GM18870 (cell line): ENCODE measurements around the gene MED25.
A peak's percentile ranks its signal among the peaks of the same experiment; 100 is the strongest.

ENCODE experiments used
- ATAC-seq: cut with Tn5 transposase; IDR thresholded peaks from one replicate; pipeline ENCODE4 v1.9.1; 2021; ENCODE audit warnings: moderate library complexity; ENCODE audit not compliant: unreplicated experiment

Gene MED25

DNA sequence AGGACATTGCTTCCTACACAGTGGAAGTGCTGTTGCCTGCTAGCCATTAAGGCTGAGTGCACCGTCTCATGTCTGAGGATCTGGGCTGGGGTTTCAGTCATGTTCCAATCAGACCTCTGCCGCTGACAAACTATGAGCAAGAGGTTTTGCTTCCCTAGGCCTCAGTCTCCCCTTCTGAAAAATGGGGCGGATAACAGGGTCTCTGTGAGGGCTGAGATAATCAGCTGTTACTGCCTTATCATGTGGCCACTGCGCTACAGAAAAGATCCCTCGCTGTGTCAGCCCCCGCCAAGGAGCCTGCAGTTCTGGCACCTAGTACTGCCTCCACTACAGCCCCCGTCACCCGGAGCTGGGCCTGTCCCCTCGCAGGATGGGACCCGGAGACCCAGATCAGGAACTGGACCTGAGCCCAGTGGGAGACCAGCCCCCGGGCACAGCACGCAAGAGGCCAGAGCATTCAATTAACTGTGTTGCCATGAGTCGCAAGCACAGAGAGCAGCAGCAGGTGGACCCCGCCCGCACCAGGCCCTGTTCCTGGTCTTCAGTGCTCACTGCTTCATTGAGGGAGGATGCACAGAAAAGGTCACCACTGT, 52.3 kb downstream of the MED25 start:
- no peak for ATAC-seq

DNA sequence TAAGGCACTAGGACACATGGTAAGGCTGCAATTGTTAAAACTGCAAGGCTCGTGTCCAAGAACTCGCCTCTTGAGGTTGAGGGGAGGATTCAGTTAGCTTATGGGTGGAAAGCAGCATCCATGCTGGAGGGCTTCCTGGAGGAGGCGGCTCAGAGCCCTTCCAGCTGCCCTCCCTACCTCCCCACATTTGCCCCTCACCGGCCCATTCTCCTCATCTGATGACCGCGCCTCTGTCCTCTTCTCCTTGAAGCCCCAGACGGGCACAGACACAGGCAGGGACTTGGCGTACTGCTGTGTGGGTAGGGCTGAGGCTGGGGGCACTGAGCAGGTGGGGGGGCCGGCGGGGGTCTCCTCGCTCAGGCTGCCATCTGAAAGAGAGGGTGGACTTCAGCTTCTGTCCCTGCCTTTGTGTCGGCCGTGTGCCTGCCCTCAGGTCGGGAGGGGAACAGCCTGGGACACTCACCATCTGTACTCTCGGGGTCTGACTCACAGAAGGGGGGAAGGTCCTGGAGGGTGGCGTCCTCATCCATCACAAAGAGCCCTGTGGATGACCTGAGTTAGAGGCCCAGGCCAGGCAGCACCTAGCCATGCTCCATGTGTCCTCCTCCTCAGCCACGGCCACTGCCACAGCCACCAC, 53.4 kb downstream of the MED25 start:
- ATAC-seq: no peak

DNA sequence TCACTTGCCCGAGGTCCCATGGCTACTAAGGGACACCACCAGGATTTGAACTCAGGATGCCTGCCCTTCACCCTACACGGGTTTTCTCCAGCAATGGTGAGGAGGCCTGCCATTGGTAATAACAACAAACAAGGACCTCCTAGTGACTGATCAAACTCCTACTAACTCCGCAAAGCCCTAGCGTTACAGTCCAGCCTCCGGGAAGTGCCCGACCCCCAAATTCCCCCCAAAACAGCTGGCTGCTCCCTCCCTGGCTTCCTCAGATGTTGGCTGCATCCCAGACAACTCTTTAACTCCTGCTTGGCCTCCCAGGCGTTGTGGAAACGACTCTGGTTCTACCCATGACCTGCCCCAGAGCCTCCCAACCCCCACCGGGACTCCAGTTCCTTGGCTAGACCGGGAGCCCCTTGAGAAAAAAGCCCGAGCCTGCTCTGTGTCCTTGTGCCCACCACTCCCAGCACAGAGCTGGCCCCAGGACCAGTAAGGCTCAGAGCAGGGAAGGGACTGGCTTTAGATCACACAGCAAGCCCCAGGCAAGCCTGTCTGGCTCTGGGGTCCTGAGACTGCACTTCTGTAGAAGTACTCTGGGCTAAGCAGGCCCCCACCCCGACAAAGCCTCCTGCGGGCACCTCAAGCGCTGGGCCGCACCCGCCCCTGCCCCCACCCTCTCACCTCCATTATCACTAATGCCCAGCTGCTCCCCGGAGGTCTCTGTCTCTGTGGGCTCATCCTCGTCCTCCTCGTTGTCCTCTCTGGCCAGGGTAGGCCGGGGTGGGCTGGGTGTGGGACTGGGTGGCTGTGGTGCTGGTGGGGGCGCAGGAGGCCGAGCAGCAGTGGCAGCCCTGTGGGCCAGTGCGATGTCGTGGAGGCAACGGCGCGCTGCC, 54.4 kb downstream of the MED25 start:
- ATAC-seq: no peak

DNA sequence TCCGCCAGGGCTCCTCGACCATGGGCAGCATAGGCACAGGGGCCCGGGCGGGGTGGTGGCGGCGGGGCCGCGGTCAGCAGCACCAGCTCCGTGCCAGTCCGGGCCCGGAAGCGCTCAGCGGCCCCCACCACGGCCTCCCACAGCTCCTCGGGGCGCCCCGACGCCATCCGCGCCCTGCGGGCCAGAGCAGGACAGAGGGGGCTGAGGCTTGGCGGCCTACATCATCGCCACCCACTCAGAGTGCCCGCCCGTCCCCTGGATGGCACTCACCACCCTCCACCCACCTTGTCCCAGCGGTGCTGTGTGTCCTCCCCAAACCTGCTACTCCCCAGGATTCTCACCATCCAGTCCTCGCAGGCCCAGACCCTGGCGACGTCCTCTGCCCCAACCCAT, 55.0 kb downstream of the MED25 start:
- no peak for ATAC-seq

DNA sequence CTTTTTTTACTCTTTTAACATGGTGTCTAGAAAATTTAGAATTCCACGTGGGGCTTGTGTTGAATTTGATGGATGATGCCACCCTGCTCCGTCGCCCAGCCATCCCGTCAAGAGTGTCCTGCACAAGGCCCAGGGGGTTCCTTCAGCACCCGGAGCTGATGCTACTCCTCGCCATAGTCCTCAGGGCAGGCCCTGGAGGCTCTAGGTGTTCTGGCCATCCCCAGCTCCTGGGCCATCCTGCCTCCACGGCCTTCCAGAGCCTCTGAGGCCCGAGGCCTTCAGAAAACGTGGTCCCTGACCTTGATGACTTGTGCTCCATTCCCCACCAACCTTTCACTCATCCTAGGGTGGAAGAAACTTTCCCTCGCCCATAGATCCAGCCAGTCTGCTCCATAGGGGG, 55.7 kb downstream of the MED25 start:
- no peak for ATAC-seq

DNA sequence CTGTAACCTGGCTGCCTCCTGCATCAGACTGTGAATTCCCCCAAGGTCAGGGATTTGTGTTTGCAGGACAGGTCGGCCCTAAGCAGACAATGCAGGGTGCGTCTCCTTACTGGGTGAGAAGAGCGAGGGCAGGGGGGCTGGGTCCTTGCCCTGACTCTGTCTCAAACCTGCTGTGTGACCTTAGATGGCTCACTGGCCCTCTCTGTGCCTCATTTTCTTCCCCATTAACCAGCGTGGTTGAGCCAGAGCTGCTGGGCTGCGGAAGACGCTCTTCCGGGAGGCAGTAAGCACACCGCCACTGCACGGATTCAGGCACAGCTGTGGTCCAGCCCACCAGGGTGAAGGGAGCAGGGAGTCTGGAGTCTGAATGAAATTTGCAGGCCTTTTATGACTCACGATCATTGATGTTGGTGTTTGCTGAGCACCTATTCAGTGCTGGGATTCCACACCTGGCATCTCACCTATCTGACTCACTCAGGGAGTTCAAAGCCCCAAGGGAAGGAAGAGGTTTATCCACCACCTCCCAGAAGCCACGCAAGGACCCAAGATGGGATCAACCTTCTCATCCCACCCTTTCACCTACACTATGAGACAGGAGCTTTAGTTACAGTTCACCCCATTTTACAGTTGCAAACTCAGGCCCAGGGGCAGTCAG, 56.5 kb downstream of the MED25 start:
- ATAC-seq: no peak

DNA sequence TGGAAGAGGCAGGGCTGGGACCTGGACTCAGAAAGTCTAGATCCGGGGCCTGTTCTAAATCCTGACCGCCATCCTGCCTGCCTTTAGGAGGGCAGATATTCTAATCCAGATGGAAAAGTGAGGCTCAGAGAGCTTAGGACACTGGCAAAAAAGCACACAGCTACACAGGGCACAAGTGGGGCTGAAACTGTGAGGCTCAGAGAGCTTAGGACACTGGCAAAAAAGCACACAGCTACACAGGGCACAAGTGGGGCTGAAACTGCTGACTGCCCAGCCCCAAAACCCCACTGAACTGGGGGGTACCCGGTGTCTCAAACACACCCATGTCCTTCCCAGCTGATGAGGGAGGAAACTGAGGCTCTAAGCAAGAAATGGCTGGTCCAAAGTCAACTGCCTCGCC, 57.1 kb downstream of the MED25 start:
- no peak for ATAC-seq

DNA sequence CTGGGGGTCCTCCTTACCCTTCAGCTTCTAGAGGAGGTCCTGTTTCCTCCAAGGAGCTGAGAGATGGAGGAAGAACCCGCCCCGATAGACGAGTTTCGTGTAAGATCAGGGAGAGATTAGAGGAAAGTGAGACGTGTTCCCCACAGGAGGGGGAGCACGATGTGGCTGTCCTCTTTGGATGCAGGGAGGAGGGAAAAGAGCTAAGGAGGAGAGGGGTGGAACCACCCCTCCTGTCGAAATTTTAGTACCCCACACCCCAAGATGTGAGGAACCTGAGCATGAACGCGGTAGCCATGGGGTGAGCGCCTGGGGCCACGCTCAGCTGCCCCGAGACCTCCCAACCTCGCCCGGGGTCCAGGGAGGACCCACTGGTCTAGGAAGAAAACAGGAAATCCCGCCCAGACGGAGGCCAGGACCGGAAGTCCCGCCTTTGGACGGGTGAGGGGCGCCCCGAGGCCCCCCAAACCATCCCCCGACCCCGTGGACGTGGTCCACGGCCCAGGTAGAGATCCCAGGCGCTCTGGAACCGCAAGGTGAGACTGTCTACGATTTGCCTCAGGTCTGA, 57.9 kb downstream of the MED25 start:
- ATAC-seq: no peak

DNA sequence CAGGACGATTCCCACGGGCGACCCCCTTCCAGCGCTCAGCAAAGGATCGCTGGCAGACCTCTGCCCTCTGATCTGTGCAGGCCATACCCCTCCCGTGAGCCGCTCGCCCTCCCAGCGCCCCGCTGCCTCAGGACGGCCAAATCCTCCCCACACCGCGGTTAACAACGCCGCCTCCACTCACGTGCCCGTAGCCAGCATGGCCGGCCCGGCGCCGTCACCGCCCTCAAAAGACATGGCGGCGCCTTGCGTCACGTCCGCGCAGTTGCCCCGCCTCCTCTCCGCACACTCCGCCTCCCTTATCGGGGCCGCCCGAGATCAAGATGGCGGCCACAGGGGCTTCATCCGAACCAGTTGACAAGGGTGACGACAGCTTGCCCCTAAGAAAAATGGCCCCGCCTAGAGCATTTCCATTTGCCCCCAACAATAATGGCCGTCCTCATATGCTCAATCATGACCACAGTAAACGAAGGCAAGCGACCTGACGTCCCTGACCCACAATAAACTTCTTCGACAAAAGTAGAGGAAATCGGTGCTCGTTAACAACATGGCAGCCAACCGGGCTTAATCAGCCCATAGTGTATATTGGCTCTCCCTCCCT, 58.4 kb downstream of the MED25 start:
- peak; percentile 33 for ATAC-seq

DNA sequence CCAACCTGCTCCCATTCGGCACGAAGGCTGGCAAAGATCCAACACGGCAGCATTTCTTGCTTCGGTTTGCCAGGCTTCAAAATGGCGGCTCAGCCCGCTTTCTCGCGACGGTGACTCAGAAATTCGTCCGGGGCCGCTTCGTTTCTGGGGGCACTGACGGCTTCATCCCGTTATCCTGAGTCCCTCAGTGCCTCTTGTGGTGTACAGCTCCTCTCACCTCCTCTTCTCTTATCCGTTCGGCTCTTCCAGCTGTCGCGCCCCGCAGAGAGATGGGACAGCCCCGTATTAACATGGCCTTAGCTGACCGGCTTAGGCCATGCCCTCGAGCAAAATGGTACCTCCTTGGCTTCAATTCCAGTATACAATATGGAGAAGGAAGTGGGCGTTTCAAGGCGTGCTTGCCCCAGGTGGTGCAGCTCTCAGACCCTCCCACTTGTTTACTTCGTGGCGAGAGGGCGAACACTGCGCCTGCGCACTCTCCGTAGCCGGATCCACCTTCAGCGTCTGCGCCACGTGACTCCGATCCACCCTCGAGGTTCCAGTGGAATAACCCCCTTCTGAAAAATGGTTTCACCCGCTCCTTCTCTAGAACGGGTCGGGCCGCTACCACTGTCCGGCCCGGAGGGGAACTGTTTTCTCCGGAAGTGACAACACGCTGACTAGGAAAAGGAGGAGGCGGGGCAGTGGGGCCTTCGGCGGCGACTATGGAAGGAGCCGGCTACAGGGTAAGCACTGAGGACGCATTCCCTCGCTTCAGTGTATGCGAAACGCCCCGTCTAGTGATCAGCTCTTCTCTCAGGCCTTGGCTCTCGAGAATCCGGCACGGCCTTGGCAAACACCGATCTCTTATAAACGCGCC, 59.2 kb downstream of the MED25 start, which contains the start of the genes AKT1S1 and TBC1D17:
Gene AKT1S1 (minus strand): TSS at position 336 of the 859 bp plus-strand sequence. CDS start 4,060 bp downstream, outside the sequence.
Gene TBC1D17 (plus strand): TSS at position 683 of the 859 bp plus-strand sequence. CDS start 22 bp downstream, at position 705.
- peak; percentile 58 for ATAC-seq

DNA sequence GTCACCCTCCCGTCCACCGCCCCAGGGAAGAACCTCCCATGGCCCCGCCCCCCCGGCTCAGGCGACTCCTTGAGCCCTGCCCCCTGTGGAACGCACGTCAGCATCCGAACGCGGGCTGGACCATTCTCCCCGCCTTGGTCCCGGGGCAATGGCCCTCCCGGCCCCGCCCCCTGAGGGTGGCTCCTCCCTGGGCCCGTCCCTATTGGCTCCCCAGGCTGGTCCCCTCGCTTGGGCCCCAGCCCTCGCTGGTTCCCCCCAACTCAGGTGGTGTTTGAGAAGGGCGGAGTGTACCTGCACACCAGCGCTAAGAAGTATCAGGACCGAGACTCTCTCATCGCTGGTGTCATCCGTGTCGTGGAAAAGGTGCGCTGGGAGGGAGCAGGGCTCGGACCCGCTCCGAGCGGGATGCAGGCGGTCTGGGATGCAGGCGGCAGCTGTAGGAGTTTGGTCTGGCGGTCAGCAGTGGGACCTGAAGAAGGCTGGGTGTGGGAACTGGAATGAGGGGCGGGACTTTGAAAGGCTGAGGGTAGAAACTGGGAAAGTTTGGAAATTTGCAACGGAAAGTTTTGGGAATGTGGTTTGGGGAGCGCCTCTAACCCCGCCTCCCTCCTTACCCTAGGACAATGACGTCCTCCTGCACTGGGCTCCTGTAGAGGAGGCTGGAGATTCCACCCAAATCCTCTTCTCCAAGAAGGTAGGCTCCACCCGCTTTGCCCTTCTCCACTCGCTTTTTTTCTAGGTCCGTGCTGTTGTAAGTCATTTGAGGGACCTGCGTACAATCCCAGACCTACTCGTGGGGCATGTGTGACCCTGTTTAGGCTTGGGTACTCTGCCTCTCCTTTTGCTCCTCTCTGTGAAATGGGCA, 60.0 kb downstream of the MED25 start:
- ATAC-seq: peak; percentile 20

DNA sequence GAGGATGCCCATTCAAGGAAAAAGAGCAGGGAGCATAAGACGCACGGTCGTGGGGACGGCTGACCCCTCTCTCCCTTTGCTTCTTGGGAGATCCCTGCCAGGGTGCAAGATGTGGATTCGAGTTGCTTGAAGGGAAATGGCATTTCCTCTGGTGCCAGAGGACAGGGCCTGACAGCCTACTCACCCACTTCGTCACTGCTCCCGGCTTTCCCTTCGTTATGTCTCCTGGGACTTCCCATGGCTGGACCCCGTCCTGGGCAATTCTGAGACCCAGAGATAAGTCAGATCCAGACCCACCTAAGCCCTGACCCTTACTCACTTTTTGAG, 60.6 kb downstream of the MED25 start:
- ATAC-seq: no peak

DNA sequence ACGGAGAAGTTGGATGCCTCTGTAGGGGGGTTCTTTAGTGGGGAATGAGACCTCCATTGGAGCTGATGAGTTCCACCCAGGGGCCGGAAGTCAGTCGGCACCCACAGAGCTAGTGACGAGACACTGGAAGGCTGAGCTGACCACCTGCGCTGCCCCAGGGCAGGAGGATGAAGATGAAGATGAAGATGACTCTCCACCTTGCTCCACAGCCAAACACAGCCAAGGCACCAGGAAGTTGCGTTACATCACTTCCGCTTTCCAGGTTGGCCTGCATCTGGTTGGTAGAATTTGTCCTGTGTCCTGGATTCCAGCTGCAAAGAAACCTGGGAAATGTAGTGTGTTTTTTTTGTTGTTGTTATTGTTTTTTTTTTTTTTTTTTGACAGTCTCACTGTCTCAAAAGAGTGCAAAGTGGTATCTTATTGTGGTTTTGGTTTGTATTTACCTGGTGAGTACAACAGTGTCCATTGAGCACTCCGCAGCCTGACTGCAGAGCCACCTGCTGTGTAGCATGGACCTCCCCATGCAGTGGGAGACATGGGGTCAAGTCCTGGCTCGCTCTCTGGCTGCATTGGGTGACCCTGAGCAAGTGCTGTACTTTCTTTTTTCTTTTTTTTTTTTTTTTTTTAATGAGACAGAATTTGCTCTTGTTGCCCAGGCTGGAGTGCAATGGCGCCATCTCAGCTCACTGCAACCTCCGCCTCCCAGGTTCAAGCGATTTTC, 61.3 kb downstream of the MED25 start:
- ATAC-seq: no peak

DNA sequence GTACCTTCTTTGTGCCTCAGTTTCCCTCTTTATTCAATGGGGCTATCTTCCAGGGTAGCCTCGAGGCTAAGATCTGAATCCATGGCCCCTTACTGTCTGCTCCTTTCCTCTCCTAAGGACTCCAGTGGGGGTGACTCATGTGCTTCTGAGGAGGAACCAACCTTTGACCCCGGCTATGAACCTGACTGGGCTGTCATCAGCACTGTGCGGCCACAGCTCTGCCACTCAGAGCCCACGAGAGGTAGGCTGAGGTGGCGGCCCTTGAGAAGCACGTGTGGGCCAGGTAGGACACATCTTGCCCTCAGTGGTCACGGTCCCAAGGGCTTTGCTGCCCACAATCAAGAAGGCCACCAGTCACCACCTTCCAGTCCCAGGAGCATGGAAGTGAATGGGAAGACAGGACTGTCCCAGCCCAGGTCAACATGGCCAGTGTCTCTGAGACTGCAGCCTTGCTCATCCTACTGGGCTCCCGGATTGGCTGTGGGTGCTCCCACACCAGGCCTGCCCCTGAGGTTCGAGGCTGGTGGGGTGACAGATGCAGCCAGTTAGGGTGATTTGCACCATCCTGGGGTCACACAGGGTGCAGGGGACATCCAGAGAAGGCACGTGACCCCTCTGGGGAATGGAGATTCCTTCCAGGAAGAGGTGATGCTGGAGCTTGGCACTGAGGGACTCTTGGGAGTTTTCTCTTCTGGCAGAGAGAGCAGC, 62.2 kb downstream of the MED25 start:
- ATAC-seq: no peak

DNA sequence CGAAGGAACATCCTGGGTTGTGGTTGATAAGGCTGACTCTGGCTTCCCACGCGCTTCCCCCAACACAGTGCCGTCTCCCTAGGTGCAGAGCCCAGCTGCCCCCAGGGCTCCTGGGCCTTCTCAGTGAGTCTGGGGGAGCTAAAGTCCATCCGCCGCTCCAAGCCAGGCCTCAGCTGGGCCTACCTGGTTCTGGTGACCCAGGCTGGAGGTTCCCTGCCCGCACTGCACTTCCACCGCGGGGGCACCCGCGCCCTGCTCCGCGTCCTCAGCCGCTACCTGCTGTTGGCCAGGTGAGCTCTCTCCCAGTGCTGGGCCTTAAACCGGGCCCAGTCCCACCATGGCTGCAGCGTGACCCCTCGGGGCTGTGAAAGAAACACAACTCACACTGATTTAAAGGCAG, 63.1 kb downstream of the MED25 start:
- ATAC-seq: no peak

DNA sequence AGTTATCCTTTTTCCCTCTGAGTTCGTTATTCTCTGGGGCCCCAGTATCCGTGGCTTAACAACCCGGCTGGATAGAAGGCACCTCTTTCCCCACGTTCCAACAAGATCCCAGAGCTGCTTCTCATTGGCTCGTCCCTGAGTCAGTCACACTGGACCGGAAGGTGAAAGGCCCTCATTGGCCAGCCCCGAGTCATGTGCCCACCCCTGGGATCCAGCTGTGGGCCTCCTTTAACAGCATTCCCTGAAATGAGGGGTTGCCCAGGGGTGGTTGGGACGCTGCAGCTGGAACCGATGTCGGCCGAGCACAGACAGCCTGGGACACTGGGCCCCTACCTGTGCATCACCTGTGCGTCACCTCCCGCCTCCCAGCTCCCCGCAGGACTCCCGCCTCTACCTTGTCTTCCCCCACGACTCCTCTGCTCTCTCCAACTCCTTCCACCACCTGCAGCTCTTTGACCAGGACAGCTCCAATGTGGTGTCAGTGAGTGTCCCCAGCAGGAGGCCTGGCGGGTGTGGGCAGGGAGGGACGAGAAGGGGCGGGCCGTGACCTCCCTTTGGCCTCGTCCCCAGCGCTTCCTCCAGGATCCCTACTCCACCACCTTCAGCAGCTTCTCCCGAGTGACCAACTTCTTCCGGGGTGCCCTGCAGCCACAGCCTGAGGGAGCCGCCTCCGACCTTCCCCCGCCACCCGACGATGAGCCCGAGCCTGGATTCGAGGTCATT, 63.7 kb downstream of the MED25 start:
- ATAC-seq: no peak

DNA sequence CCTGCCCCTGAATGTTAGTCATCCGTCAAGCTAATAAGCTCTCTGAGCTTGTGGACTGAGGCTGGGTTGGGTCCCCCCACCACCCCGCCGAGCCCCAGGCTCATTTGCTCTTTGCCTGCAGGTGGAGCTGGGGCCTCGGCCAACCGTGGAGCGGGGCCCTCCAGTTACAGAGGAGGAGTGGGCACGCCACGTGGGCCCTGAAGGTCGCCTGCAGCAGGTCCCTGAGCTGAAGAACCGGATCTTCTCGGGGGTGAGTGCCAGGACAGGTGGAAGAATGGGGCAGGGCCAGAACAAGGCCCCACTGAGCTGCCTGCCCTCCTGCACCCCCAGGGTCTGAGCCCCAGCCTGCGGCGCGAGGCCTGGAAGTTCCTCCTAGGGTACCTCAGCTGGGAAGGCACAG, 64.6 kb downstream of the MED25 start:
- no peak for ATAC-seq
